ENCODE data around the gene DNAAF5.

GRCh38 chr7:800692-801091 is 74.2 kb downstream of the DNAAF5 start:
- no peak for TF ChIP-seq FOXM1 (IDR thresholded peaks at IDR 0.05; ENCODE audit: low read depth)
- TF ChIP-seq EP300 (IDR thresholded peaks at IDR 0.05; ENCODE audit: borderline replicate concordance in 1 of 2, low read depth in 1 of 2, low read length in 1 of 2): no peak
- no peak for TF ChIP-seq CHD2 (IDR thresholded peaks at IDR 0.05; ENCODE audit: low read length, partially characterized antibody)
- TF ChIP-seq RXRA (IDR thresholded peaks at IDR 0.05; ENCODE audit: borderline replicate concordance, low read depth): no peak
- TF ChIP-seq TAF1 (IDR thresholded peaks at IDR 0.05; ENCODE audit: borderline replicate concordance, low read depth, low read length): no peak
- TF ChIP-seq CTCF (IDR thresholded peaks at IDR 0.05): no peak
- no peak for TF ChIP-seq PBX3 (IDR thresholded peaks at IDR 0.05)
